ENCODE measurements around the gene SLC29A3. TPM values are rescaled to one million over a fixed set of nuclear protein-coding genes. Genes with fewer than 3 reads are reported as not detected.

The SLC29A3 gene
- polyA plus RNA-seq, 4 donors = 0.45 to 16.9 (median 2.7) TPM

GRCh38 chr10:71380841-71381240, 61.8 kb downstream of the SLC29A3 start:
- FAIRE-seq (no peak), DNase-seq (no peak)
- H3K9me3 ChIP-seq (ENCODE audit: control insufficient read depth in 2 of 2, insufficient read depth in 1 of 2, low read depth in 1 of 2, low read length in 1 of 2) = no peaks in the 10 kb centered on the region
- H3K36me3 ChIP-seq (ENCODE audit: control insufficient read depth in 3 of 3, insufficient read depth in 2 of 3, low read depth in 1 of 3, low read length in 3 of 3) = no peaks in the 10 kb centered on the region
- WGBS, 3 donors = 19 to 32% (median 26%) methylated on average over 1 of the region's 1 CpG
- H3K4me3 ChIP-seq (ENCODE audit: low read depth in 1 of 3, low read length in 3 of 3) = no peak overlapping the region
- peaks cover 0 to 23% (median 4%) of the 10 kb centered on the region in 3 donors for H3K4me1 ChIP-seq (ENCODE audit: control insufficient read depth in 3 of 3, insufficient read depth in 2 of 3, low read depth in 1 of 3, low read length in 2 of 3)
- H3K27me3 ChIP-seq (ENCODE audit: control insufficient read depth in 3 of 3, insufficient read depth in 3 of 3, low read length in 3 of 3) = no peaks in the 10 kb centered on the region
- H3K27ac ChIP-seq (ENCODE audit: low read depth in 1 of 3, low read length in 2 of 3) = no peak overlapping the region

DNA sequence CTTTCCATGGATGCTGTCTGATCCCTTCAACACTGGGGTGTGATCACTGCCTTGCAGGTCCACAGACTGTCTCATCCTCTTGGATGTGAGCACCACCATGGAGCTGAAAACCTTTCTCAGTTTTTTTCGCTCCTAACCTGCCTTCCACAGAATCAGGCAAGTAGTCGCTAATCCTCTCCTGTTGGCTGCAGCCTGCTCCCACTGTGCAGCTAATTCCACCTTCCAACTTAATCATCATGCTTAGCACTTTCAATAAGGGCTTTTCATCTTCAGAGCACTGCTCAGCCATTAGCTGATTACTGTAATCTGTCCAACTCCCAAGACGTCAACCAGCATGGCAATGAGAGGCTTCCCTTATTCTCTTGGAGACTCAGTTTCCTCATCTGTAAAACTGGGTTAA, 62.6 kb downstream of the SLC29A3 start:
- no peak for FAIRE-seq
- no peaks in the 10 kb centered on the region for H3K27me3 ChIP-seq (ENCODE audit: control insufficient read depth in 3 of 3, insufficient read depth in 3 of 3, low read length in 3 of 3)
- no peak overlapping the region for H3K4me3 ChIP-seq (ENCODE audit: low read depth in 1 of 3, low read length in 3 of 3)
- no peak for DNase-seq
- H3K4me1 ChIP-seq (ENCODE audit: control insufficient read depth in 3 of 3, insufficient read depth in 2 of 3, low read depth in 1 of 3, low read length in 2 of 3) = peaks cover 0 to 22% (median 4%) of the 10 kb centered on the region in 3 donors
- H3K9me3 ChIP-seq (ENCODE audit: control insufficient read depth in 2 of 2, insufficient read depth in 1 of 2, low read depth in 1 of 2, low read length in 1 of 2) = no peaks in the 10 kb centered on the region
- no peaks in the 10 kb centered on the region for H3K36me3 ChIP-seq (ENCODE audit: control insufficient read depth in 3 of 3, insufficient read depth in 2 of 3, low read depth in 1 of 3, low read length in 3 of 3)
- no peak overlapping the region for H3K27ac ChIP-seq (ENCODE audit: low read depth in 1 of 3, low read length in 2 of 3)
- whole genome bisulfite sequencing, 3 donors = 78 to 89% (median 85%) methylated on average over 3 of the region's 3 CpGs

DNA sequence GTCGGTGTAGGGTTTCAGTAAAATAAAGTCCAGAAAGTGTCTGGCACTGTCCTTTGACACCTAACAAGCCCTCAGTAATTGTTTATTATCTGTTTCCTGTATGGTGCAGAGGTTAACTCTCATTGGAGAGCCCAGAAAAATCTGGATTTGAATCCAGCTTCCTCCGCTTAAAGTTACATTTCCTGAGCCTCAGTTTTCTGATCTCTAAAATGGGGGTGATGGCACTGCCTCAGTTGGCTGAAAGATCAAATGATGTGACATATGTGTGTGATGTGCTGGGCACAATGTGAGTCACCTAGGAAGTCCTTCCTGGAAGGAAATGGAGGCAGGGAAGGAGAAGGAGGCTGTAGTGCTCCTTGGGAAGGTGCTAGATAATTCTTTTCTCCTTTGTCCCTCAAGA, 63.0 kb downstream of the SLC29A3 start:
- no peaks in the 10 kb centered on the region for H3K36me3 ChIP-seq (ENCODE audit: control insufficient read depth in 3 of 3, insufficient read depth in 2 of 3, low read depth in 1 of 3, low read length in 3 of 3)
- no peak for DNase-seq
- no peak for FAIRE-seq
- H3K27ac ChIP-seq (ENCODE audit: low read depth in 1 of 3, low read length in 2 of 3) = no peak overlapping the region
- no peak overlapping the region for H3K4me3 ChIP-seq (ENCODE audit: low read depth in 1 of 3, low read length in 3 of 3)
- WGBS, 3 donors = 68 to 81% (median 69%) methylated on average over 2 of the region's 2 CpGs
- no peaks in the 10 kb centered on the region for H3K27me3 ChIP-seq (ENCODE audit: control insufficient read depth in 3 of 3, insufficient read depth in 3 of 3, low read length in 3 of 3)
- peaks cover 0 to 18% (median 4%) of the 10 kb centered on the region in 3 donors for H3K4me1 ChIP-seq (ENCODE audit: control insufficient read depth in 3 of 3, insufficient read depth in 2 of 3, low read depth in 1 of 3, low read length in 2 of 3)
- no peaks in the 10 kb centered on the region for H3K9me3 ChIP-seq (ENCODE audit: control insufficient read depth in 2 of 2, insufficient read depth in 1 of 2, low read depth in 1 of 2, low read length in 1 of 2)

DNA sequence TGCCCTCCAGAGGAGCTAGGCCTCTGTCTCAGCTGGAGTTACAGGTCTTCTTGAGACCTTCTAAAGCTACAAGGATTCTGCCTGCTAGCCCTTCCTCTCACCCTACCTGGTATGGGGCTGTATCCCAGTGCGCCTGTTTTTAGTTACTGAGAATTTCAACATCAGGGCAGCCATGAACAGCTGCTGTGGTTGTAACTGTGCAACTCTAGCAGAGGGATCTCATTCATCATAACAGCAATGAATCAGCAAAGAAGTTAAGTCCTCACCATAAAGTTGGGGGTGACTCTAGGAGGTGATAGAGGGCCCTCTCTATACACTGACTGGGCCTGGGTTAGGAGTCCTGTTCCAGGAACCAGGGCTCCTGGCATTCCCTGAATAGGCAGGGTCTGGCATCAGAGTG, 63.7 kb downstream of the SLC29A3 start:
- H3K4me3 ChIP-seq (ENCODE audit: low read depth in 1 of 3, low read length in 3 of 3) = no peak overlapping the region
- no peak for FAIRE-seq
- H3K9me3 ChIP-seq (ENCODE audit: control insufficient read depth in 2 of 2, insufficient read depth in 1 of 2, low read depth in 1 of 2, low read length in 1 of 2) = no peaks in the 10 kb centered on the region
- H3K4me1 ChIP-seq (ENCODE audit: control insufficient read depth in 3 of 3, insufficient read depth in 2 of 3, low read depth in 1 of 3, low read length in 2 of 3) = peaks cover 0 to 14% (median 4%) of the 10 kb centered on the region in 3 donors
- no peak overlapping the region for H3K27ac ChIP-seq (ENCODE audit: low read depth in 1 of 3, low read length in 2 of 3)
- H3K36me3 ChIP-seq (ENCODE audit: control insufficient read depth in 3 of 3, insufficient read depth in 2 of 3, low read depth in 1 of 3, low read length in 3 of 3) = no peaks in the 10 kb centered on the region
- H3K27me3 ChIP-seq (ENCODE audit: control insufficient read depth in 3 of 3, insufficient read depth in 3 of 3, low read length in 3 of 3) = no peaks in the 10 kb centered on the region
- no peak for DNase-seq
- WGBS, 3 donors = 89 to 96% (median 96%) methylated on average over 1 of the region's 1 CpG

GRCh38 chr10:71383972-71384687, 65.1 kb downstream of the SLC29A3 start:
- Histone ChIP-seq H3K9me3 (ENCODE audit: control insufficient read depth in 2 of 2, insufficient read depth in 1 of 2, low read depth in 1 of 2, low read length in 1 of 2) (no peaks in the 10 kb centered on the region), H3K27ac (ENCODE audit: low read depth in 1 of 3, low read length in 2 of 3) (no peak overlapping the region), H3K4me1 (ENCODE audit: control insufficient read depth in 3 of 3, insufficient read depth in 2 of 3, low read depth in 1 of 3, low read length in 2 of 3) (peaks cover 0 to 1% (median 0%) of the 10 kb centered on the region in 3 donors), H3K36me3 (ENCODE audit: control insufficient read depth in 3 of 3, insufficient read depth in 2 of 3, low read depth in 1 of 3, low read length in 3 of 3) (no peaks in the 10 kb centered on the region), H3K27me3 (ENCODE audit: control insufficient read depth in 3 of 3, insufficient read depth in 3 of 3, low read length in 3 of 3) (peaks cover 0 to 4% (median 0%) of the 10 kb centered on the region in 3 donors), H3K4me3 (ENCODE audit: low read depth in 1 of 3, low read length in 3 of 3) (no peak overlapping the region)
- FAIRE-seq (no peak), DNase-seq (peak; percentile 54 to 75)
- WGBS, 3 donors = 19 to 28% (median 23%) methylated on average over 10 of the region's 10 CpGs

GRCh38 chr10:71388171-71388570, 69.1 kb downstream of the SLC29A3 start:
- Histone ChIP-seq H3K36me3 (ENCODE audit: control insufficient read depth in 3 of 3, insufficient read depth in 2 of 3, low read depth in 1 of 3, low read length in 3 of 3) (no peaks in the 10 kb centered on the region), H3K9me3 (ENCODE audit: control insufficient read depth in 2 of 2, insufficient read depth in 1 of 2, low read depth in 1 of 2, low read length in 1 of 2) (no peaks in the 10 kb centered on the region), H3K27me3 (ENCODE audit: control insufficient read depth in 3 of 3, insufficient read depth in 3 of 3, low read length in 3 of 3) (peaks cover 0 to 15% (median 0%) of the 10 kb centered on the region in 3 donors), H3K4me3 (ENCODE audit: low read depth in 1 of 3, low read length in 3 of 3) (no peak overlapping the region), H3K27ac (ENCODE audit: low read depth in 1 of 3, low read length in 2 of 3) (no peak overlapping the region), H3K4me1 (ENCODE audit: control insufficient read depth in 3 of 3, insufficient read depth in 2 of 3, low read depth in 1 of 3, low read length in 2 of 3) (no peaks in the 10 kb centered on the region)
- 81 to 89% (median 86%) methylated on average over 5 of the region's 5 CpGs for WGBS, 3 donors
- DNase-seq (no peak), FAIRE-seq (no peak)

GRCh38 chr10:71388583-71389310, 69.7 kb downstream of the SLC29A3 start:
- no peaks in the 10 kb centered on the region for H3K4me1 ChIP-seq (ENCODE audit: control insufficient read depth in 3 of 3, insufficient read depth in 2 of 3, low read depth in 1 of 3, low read length in 2 of 3)
- no peaks in the 10 kb centered on the region for H3K36me3 ChIP-seq (ENCODE audit: control insufficient read depth in 3 of 3, insufficient read depth in 2 of 3, low read depth in 1 of 3, low read length in 3 of 3)
- WGBS, 3 donors = 82 to 89% (median 87%) methylated on average over 8 of the region's 8 CpGs
- no peak overlapping the region for H3K27ac ChIP-seq (ENCODE audit: low read depth in 1 of 3, low read length in 2 of 3)
- no peaks in the 10 kb centered on the region for H3K9me3 ChIP-seq (ENCODE audit: control insufficient read depth in 2 of 2, insufficient read depth in 1 of 2, low read depth in 1 of 2, low read length in 1 of 2)
- no peak for FAIRE-seq
- H3K27me3 ChIP-seq (ENCODE audit: control insufficient read depth in 3 of 3, insufficient read depth in 3 of 3, low read length in 3 of 3) = peaks cover 0 to 15% (median 0%) of the 10 kb centered on the region in 3 donors
- no peak for DNase-seq
- H3K4me3 ChIP-seq (ENCODE audit: low read depth in 1 of 3, low read length in 3 of 3) = no peak overlapping the region

DNA sequence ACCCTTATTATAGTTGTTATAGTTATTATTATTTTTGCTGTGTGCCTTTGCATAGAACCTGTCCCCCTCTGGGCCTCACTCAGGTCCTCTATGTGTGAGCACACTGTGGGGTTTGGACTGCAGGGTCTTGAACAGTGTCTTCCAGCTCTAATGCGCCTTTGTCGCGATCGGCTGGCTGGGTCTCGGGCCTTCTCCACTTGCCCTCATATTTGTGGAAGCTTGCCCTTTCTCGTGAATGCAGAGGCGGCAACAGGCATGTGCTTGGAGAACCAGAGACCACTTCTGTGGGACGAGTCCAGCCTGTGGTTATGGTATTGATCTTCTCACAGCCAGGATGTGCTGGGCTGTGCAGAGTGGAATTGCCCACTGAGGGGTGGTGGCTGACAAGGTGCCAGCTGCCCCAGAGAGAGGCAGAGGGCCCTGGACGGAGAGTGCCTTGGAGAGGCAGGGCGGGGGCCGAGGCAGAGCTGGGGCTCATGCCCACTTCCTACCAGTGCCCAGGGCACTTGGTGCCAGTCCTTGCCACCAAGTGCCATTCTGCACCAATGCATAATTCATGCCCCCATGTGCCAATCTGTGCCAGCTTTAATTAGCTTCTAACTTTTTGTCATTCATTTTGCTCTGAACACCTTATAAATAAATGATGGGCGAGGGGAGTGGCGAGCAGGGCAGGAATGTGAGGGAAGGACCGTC, 70.9 kb downstream of the SLC29A3 start:
- DNase-seq (no peak), FAIRE-seq (no peak)
- H3K27ac ChIP-seq (ENCODE audit: low read depth in 1 of 3, low read length in 2 of 3) = no peak overlapping the region
- no peaks in the 10 kb centered on the region for H3K9me3 ChIP-seq (ENCODE audit: control insufficient read depth in 2 of 2, insufficient read depth in 1 of 2, low read depth in 1 of 2, low read length in 1 of 2)
- H3K4me3 ChIP-seq (ENCODE audit: low read depth in 1 of 3, low read length in 3 of 3) = no peak overlapping the region
- peaks cover 0 to 15% (median 0%) of the 10 kb centered on the region in 3 donors for H3K27me3 ChIP-seq (ENCODE audit: control insufficient read depth in 3 of 3, insufficient read depth in 3 of 3, low read length in 3 of 3)
- no peaks in the 10 kb centered on the region for H3K36me3 ChIP-seq (ENCODE audit: control insufficient read depth in 3 of 3, insufficient read depth in 2 of 3, low read depth in 1 of 3, low read length in 3 of 3)
- 82 to 86% (median 85%) methylated on average over 14 of the region's 14 CpGs for WGBS, 3 donors
- no peaks in the 10 kb centered on the region for H3K4me1 ChIP-seq (ENCODE audit: control insufficient read depth in 3 of 3, insufficient read depth in 2 of 3, low read depth in 1 of 3, low read length in 2 of 3)

Data from small intestine (tissue), 7 donors.